Breast epithelium (tissue), 3 donors: ENCODE results near the gene FANCC.

Source experiments
- CTCF ChIP-seq, 3 donors: fragments of 450-650 bp; IDR thresholded peaks; one replicate each; pipeline ENCODE4 v1.5.1; 2016 to 2017; ENCODE audit warnings: antibody characterized with exemption in 3 of 3, mild to moderate bottlenecking in 3 of 3, moderate library complexity in 3 of 3
- POLR2A ChIP-seq: fragments of 450-650 bp; IDR thresholded peaks from one replicate; pipeline ENCODE4 v1.6.1; 2016; ENCODE audit warnings: antibody characterized with exemption, mild to moderate bottlenecking, moderate library complexity
- POLR2AphosphoS5 ChIP-seq, 3 donors: sonication (generic); formaldehyde crosslinking; IDR thresholded peaks; one replicate each; pipeline ENCODE4 v1.6.1; 2017; ENCODE audit warnings: antibody characterized with exemption in 3 of 3

DNA sequence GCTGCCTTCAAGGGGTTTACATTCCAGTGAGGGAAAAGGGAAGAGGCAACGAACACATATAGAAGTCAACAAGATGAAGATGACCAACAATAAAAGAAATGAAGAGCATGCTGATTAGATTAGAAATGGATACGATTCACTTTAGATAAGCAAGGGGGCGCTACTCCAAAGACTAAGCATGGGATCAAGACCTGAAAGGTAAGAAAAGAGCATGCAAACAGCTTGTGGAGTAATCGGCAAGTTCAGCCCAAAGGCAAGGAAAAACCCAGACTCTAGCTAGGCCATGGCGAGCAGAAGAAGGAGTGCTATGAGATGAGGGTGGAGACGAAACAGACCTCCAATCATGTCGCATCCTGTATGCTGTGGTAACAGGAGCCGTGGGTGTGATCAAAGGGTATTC is 124.4 kb downstream of the FANCC start:
- no peak for TF ChIP-seq CTCF (IDR thresholded peaks at IDR 0.05)
- TF ChIP-seq POLR2AphosphoS5 (IDR thresholded peaks at IDR 0.05): no peak
- TF ChIP-seq POLR2A: no peak
